ENCODE data around the gene PRKD1.

The PRKD1 gene

GRCh38 chr14:29927376-29928116, at the start of gene PRKD1:
PRKD1 (minus strand) TSS chr14:29927847.
- no peak for DNase-seq (ENCODE audit: low spot score)

- DNase-seq (ENCODE audit: low spot score), result no peak
These were observed 43.5 kb upstream of the PRKD1 start for GRCh38 chr14:29971101-29971500.

GRCh38 chr14:29955087-29955486, 27.4 kb upstream of the PRKD1 start:
- DNase-seq (ENCODE audit: low spot score), result no peak

GRCh38 chr14:29953501-29953900, 25.9 kb upstream of the PRKD1 start:
- no peak for DNase-seq (ENCODE audit: low spot score)

- DNase-seq (ENCODE audit: low spot score), result no peak
These were observed 16.4 kb upstream of the PRKD1 start for GRCh38 chr14:29944091-29944490.

GRCh38 chr14:29941401-29941800, 13.8 kb upstream of the PRKD1 start:
- DNase-seq (ENCODE audit: low spot score), result no peak

GRCh38 chr14:29940482-29940881, 12.8 kb upstream of the PRKD1 start:
- DNase-seq (ENCODE audit: low spot score), result no peak

GRCh38 chr14:29937116-29937515, 9.5 kb upstream of the PRKD1 start:
- DNase-seq (ENCODE audit: low spot score), result no peak

- DNase-seq (ENCODE audit: low spot score), result no peak
These were observed 2.6 kb upstream of the PRKD1 start for GRCh38 chr14:29930283-29930682.

- no peak for DNase-seq (ENCODE audit: low spot score)
These were observed 532 bp upstream of the PRKD1 start for GRCh38 chr14:29928117-29928640.

- no peak for DNase-seq (ENCODE audit: low spot score)
These were observed 809 bp downstream of the PRKD1 start for GRCh38 chr14:29926701-29927375.

- DNase-seq (ENCODE audit: low spot score), result no peak
These were observed 1.4 kb downstream of the PRKD1 start for GRCh38 chr14:29926228-29926627.

GRCh38 chr14:29925736-29926135, 1.9 kb downstream of the PRKD1 start:
- DNase-seq (ENCODE audit: low spot score), result no peak

GRCh38 chr14:29925101-29925722, 2.4 kb downstream of the PRKD1 start:
- no peak for DNase-seq (ENCODE audit: low spot score)

- no peak for DNase-seq (ENCODE audit: low spot score)
These were observed 7.8 kb downstream of the PRKD1 start for GRCh38 chr14:29919845-29920244.

GRCh38 chr14:29918981-29919380, 8.7 kb downstream of the PRKD1 start:
- no peak for DNase-seq (ENCODE audit: low spot score)

GRCh38 chr14:29913566-29913965, 14.1 kb downstream of the PRKD1 start:
- DNase-seq (ENCODE audit: low spot score), result no peak

GRCh38 chr14:29911810-29912209, 15.8 kb downstream of the PRKD1 start:
- no peak for DNase-seq (ENCODE audit: low spot score)

GRCh38 chr14:29908652-29909577, 18.7 kb downstream of the PRKD1 start:
- no peak for DNase-seq (ENCODE audit: low spot score)

- DNase-seq (ENCODE audit: low spot score), result no peak
These were observed 21.3 kb downstream of the PRKD1 start for GRCh38 chr14:29906256-29906870.

GRCh38 chr14:29905543-29905942, 22.1 kb downstream of the PRKD1 start:
- no peak for DNase-seq (ENCODE audit: low spot score)
